HG02870 (cell line): ENCODE data around the gene MUCL3.
"Not testable (repeated sequence)": the region's sequence is repeated elsewhere in the genome, so short reads cannot be mapped to it uniquely, and the experiment has no call there.

Source experiments
- ATAC-seq: cut with Tn5 transposase; IDR thresholded peaks from one replicate; pipeline ENCODE4 v1.9.1; 2021; ENCODE audit warnings: mild to moderate bottlenecking, moderate library complexity; ENCODE audit not compliant: unreplicated experiment

Gene MUCL3, protein sequence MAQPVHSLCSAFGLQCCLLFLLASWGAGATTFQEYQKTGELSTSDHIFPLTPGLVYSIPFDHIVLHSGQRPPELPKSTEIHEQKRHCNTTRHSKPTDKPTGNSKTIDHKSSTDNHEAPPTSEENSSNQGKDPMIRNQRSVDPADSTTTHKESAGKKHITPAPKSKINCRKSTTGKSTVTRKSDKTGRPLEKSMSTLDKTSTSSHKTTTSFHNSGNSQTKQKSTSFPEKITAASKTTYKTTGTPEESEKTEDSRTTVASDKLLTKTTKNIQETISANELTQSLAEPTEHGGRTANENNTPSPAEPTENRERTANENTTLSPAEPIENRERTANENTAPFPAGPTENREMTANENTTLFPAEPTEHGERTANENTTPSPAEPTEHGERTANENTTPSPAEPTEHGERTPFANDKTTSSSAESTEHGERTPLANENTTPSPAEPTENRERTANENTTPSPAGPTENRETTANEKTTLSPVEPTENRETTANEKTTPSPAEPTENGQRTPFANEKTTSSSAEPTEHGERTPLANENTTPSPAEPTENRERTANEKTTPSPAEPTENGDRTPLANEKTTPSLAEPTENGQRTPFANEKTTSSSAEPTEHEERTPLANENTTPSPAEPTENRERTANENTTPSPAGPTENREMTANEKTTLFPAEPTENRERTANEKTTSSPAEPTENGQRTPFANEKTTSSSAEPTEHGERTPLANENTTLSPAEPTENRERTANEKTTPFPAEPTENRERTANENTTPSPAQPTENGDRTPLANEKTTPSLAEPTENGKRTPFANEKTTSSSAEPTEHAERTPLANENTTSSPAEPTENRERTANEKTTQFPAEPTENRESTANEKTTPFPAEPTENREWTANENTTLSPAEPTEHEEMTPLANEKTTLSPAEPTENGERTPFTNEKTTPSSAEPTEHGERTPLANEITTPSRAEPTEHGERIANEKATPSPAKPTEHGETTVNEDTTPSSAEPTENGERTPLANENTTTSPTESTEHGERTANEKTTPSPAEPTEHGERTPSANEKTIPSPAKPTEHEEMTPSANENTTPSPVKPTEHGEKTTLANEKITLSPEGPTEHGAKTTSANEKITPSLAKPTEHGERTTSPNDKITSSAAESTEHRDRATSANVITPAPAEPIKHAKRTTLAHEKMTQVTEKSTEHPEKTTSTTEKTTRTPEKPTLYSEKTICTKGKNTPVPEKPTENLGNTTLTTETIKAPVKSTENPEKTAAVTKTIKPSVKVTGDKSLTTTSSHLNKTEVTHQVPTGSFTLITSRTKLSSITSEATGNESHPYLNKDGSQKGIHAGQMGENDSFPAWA (N-terminal part only)

DNA sequence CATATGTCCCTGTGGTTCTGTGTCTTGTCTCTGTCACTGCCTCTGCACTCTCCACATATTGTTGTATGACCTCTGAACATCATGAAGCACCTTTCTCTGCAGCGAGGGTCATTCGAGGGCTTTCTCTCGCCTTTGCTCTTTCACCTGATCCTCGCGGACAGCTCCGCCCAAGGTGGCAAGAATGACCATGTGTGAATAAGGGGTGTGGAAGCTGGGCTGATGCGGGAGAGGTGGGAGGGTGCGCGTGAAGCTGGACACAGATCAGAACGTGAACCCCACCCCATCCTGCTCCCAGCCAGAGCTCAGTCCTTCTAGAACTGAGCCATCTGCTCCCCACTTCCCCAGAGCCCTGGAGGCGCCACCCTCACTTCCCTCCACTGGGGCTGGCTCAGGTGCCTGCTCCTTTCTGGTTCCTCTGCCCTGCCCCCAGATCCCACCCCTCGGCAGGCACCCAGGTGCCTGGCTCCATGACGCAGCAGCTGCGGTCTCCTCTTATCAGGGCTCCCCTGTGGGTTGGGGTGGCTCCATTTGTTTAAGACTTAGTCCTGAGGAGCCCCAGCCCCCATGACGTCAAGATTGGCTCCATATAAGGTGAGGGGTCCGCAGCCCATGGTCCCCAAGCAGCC lies at the start of gene MUCL3:
MUCL3 (plus strand) TSS at position 613 of the 626 bp plus-strand sequence. CDS start 27 bp downstream, outside the sequence.
- no peak for ATAC-seq

DNA sequence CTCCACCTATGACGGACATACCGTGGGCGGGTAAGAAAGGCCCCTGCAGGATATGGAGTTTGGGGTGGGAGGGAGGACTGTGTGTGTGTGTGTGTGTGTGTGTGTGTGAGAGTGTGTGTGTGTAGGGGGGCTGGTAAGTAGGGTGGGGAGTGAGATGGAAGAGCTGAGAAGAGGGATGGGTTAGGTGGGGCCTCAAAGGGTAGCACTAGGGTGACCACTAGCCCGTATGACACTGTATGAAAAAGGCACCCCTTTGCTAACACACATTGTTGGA lies 49.4 kb upstream of the MUCL3 start:
- no peak for ATAC-seq

DNA sequence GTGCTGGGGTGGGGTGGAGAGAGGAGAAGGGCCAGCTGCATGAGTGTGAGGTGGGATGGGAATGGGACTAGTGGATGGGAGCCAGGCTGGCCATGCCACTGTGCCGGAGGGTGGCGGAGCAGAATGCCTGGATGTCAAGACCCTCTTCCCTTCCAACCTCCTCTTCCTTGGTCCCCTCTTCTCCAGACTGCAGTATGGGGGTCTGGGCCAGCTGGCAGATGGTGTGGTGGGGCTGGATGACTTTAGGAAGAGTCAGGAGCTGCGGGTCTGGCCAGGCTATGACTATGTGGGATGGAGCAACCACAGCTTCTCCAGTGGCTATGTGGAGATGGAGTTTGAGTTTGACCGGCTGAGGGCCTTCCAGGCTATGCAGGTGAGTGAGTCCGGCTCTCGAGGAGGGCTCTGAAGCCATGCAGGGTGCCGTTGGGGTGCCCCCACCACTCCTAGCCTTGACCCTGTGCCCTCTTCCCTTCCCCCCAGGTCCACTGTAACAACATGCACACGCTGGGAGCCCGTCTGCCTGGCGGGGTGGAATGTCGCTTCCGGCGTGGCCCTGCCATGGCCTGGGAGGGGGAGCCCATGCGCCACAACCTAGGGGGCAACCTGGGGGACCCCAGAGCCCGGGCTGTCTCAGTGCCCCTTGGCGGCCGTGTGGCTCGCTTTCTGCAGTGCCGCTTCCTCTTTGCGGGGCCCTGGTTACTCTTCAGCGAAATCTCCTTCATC lies 48.8 kb upstream of the MUCL3 start:
- ATAC-seq, result no peak

DNA sequence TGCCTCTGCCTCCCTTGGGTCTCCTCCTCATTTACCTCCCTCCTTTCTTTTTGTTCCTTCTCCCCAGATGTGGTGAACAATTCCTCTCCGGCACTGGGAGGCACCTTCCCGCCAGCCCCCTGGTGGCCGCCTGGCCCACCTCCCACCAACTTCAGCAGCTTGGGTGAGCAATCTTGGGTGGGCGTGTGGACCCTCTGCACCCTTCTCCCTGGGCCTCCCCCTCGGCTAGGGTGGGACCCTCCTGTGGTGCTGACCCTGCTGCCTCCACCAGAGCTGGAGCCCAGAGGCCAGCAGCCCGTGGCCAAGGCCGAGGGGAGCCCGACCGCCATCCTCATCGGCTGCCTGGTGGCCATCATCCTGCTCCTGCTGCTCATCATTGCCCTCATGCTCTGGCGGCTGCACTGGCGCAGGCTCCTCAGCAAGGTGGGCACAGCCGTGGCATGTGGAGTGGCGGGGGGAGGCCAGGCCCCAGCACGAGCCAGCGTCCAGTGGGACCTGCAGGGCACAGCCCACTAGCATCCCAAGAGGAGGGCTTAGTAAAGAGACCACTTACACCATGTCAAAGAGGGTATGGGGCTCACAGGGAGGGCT lies 47.7 kb upstream of the MUCL3 start:
- no peak for ATAC-seq

DNA sequence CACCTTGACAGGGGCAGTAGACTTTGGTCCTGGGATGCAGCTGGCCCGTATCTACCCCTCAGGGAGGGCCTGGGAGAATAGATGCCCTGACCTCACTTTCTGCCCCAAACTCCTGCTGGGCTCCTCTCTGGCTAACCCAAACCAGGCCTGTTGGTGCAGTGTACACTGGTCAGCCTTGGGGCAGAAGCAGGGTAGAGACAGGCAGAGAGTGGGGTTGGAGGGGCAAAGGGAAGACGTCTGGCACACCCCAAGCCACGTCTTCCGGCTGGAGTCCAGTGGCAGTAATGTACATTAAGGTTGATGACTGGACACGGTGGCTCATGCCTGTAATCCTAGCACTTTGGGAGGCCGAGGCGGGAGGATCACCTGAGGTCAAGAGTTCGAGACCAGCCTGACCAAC lies 47.1 kb upstream of the MUCL3 start:
- ATAC-seq, result no peak

DNA sequence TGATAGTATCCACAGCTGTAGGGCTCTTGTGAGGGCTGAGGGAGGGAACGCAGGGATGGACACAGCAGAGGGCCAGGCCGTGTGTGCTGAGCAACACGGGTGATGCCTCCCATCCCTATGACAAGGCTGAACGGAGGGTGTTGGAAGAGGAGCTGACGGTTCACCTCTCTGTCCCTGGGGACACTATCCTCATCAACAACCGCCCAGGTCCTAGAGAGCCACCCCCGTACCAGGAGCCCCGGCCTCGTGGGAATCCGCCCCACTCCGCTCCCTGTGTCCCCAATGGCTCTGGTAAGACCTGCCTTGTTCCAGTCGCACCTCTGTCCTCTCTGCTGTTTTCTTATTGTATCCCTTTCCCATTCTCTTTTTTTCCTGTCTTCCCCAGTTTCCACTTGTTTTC lies 46.4 kb upstream of the MUCL3 start:
- no peak for ATAC-seq

DNA sequence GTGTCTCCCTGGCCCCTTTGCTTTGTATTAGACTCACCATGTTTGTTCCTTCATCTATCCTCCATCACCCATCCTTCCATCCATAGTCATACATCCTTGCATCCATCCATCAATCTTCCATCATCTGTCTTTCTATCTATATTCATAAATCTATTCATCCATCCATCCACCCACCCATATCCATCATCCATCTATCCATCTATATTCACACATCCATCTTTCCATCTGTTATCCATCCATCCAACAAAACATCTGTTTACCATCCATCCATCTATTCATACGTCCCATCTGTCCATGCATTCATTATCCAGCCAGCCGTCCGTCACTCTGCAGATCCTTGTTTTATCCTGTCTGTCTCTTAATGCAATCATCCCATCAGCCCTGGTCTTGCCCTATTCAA lies 45.8 kb upstream of the MUCL3 start:
- no peak for ATAC-seq

DNA sequence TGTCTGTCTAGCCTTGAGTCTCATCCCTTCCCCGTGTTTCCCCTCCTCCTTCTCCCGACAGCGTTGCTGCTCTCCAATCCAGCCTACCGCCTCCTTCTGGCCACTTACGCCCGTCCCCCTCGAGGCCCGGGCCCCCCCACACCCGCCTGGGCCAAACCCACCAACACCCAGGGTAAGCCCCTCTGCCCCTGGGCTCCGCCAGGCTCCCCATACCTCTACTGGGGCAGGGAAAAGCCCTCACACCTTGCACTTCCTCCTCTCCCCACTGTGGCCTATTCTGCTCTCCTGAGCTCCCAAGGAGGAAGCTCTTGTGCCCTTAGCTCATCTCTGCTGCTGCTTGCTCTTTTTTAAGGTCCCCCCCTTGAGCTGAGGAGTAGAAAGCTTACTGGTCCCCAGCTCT lies 45.4 kb upstream of the MUCL3 start:
- no peak for ATAC-seq

DNA sequence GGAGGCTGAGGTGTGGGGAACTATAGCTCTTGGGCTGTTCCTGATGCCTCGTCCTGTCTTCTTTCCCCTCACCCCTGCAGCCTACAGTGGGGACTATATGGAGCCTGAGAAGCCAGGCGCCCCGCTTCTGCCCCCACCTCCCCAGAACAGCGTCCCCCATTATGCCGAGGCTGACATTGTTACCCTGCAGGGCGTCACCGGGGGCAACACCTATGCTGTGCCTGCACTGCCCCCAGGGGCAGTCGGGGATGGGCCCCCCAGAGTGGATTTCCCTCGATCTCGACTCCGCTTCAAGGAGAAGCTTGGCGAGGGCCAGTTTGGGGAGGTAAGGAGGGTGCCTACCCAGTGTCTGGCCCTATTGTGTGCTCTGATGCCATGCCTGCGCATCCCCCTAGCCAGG lies 44.2 kb upstream of the MUCL3 start:
- ATAC-seq, result no peak

DNA sequence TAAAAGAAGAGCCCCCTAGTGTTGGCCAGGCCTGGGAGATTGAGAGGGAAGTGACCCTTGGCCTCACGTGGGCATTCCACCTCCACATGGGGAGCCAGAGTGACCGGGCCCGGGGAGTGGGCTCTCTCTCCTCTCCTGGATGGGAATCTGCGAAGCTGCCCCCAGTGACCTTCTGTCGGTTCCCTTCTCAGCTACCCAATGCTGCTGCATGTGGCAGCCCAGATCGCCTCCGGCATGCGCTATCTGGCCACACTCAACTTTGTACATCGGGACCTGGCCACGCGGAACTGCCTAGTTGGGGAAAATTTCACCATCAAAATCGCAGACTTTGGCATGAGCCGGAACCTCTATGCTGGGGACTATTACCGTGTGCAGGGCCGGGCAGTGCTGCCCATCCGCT lies 42.9 kb upstream of the MUCL3 start:
- no peak for ATAC-seq

DNA sequence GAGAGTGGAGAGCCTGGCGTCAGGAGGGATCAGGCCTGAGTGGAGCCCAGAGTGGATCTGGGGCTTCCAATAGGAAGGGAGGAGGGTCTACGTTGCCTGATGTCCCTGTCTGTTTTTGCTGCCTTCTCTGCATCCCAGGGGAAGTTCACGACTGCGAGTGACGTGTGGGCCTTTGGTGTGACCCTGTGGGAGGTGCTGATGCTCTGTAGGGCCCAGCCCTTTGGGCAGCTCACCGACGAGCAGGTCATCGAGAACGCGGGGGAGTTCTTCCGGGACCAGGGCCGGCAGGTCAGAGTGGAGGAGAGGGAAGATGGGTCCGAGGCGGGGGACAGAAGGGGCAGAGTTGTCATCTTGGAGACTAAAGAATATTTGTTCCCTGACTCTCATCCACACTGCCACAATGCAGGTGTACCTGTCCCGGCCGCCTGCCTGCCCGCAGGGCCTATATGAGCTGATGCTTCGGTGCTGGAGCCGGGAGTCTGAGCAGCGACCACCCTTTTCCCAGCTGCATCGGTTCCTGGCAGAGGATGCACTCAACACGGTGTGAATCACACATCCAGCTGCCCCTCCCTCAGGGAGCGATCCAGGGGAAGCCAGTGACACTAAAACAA lies 41.9 kb upstream of the MUCL3 start:
- no peak for ATAC-seq

DNA sequence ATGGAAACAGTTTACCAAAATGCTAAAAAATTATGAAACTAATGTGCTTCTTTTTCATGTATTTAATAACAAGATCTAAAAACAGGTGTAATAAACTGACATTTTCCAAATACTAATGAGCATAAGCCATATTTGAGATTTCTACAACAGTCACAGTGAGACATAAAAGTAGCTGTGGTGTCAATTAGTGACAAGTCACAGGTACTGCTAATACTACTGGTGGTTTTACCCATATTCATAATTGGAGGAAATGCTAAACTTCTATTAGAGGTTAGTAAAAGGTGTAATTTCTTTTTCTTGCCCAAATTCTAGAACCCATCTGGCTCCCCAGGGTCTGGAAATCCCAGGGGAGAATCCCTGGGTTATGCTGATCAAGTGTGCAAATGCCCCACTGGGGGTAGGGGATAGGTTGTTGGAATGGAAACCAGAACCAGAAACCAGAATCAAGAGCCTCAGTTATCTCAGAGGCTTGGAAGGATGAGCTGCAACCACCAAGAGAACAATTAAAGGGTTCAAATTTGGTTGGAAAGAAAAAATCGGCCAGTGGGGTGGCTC lies 39.8 kb upstream of the MUCL3 start:
- no peak for ATAC-seq

DNA sequence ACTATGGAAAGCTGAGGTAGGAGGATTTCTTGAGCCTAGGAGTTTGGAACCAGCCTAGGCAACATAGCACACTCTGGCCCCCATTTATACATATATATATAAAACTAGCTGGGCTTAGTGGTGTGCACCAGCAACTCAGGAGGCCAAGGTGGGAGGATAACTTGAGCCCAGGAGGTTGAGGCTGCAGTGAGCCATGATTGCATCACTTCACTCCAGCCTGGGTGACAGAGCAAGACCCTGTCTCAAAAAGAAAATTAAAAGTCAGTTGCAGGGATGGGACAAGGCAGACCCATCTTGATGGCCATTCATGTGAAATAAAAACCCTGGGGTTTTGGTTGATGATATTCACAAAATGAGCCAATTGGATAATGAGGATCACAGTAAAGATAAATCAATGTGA lies 39.3 kb upstream of the MUCL3 start:
- ATAC-seq, result no peak

DNA sequence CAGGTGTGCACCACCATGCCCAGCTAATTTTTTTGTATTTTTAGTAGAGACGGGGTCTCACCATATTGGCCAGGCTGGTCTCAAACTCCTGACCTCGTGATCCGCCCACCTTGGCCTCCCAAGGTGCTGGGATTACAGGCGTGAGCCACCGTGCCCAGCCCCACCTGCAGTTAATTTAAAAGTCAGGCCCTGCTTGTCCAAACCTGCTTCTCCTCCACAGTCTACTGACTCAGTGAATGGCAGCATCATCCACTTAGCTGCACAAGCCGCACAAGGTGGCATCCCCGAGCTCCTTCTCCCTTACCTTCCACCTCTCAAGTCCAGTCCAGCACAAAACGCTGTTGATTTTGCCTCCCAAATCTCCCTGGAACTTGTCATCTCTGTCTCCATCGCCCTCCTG lies 38.6 kb upstream of the MUCL3 start:
- not testable (repeated sequence) for ATAC-seq

DNA sequence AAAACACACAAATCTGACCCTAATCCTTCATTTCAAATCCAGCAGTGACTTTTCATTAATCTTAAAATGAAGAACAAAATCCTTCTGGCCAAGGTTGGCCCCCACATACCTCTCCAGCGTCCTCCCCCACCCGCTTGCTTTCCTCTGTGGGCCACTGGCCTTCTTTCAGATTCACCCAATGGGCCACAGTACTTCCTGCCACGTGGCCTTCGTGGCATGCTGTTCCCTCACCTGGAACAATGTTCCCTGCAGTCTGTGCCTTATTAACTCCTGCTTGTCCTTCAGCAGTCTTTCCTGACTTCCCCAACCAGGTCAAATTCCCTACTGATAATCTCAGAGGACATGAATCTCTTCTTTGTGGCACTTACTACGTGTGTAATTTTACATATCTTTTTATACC lies 38.1 kb upstream of the MUCL3 start:
- ATAC-seq, result no peak

DNA sequence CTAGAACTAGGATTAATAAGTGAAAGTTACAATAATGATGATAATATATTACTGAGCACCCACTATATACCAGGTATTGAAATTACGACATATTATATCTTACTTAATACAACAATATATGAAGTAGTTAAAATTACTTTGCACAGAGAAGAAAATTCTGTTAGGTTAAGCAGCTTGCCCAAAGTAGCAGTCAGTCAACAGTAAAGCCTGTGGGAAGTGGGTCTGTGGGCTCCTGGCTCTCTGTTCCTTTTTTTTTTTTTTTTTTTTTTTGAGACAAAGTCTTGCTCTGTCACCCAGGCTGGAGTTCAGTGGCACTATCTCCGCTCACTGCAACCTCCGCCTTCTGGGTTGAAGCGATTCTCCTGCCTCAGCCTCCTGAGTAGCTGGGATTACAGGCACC lies 37.5 kb upstream of the MUCL3 start:
- ATAC-seq, result no peak

DNA sequence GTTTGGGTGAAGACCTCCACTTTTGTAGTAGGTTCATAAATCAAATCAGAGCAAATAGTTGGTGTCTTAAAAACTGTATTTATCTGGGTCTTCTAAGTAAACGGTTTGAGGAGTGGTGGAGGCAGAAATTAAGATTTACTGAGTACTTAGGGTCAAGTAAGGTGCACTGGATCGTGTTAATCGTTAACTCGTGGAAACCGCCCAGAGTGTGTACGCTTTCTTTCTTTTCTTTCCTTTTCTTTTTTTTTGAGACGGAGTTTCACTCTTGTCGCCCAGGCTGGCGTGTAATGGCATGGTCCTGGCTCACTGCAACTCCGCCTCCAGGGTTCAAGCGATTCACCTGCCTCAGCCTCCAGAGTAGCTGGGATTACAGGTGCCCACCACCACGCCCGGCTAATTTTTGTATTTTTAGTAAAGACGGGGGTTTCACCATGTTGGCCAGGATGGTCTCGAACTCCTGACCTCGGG lies 33.4 kb upstream of the MUCL3 start:
- not testable (repeated sequence) for ATAC-seq

DNA sequence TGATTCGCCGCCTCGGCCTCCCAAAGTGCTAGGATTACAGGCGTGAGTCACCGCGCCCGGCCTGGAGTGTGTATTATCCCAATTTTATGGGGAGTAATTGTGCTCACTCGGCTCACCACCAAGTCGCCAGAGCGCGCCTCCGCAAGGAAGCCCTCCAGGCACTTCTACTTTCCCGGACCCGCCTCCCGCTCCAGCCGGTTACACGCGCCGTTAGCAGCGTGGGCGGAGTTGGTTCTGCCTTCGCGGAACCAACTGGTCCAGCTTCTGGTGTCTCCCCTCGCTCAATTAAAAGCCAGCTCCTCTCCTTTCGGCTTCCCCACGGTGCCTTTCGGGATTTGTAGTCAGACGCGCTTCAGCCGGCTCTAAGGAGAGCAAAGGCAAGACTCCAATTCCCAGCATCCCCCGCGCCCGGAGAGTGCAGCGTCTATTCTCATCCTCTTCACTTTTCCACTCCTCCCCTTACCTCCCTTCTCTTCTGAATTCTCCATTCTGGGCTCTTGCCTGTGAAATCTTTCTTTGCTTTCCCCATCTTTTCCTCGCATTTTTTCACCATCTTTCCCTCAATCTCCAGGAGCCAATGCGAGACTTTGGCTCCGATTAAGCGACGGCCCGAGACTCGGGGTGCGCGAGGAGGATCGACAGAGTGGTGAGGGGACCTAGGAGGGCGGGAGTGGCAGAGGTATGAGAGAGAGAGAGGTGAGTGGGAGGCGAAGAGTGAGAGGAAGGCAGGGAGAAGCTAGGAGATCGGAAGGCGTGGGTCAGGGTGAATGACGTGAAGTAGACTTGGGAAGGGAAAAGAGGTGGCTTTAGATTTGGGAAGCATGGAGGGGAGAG lies 32.8 kb upstream of the MUCL3 start, which contains the start of gene GTF2H4:
GTF2H4 (plus strand) TSS at position 450 of the 834 bp plus-strand sequence.
- ATAC-seq, result peak; percentile 94
